Fibroblast of the aortic adventitia (primary cell): ENCODE results near the gene AMT. TPM values are rescaled to one million over a fixed set of nuclear protein-coding genes. Genes with fewer than 3 reads are reported as not detected.

ENCODE experiments used
- DNase-seq: peaks from one replicate; pipeline ENCODE4 v3.0.0-alpha.2; 2010; ENCODE audit warnings: low read depth
- H3K4me3 ChIP-seq: 2 replicates; pipeline ENCODE4 v1.5.1; 2011; ENCODE audit warnings: low read depth, mild to moderate bottlenecking, control low read depth, low read length, moderate library complexity
- CTCF ChIP-seq: IDR thresholded peaks from 2 replicates; pipeline ENCODE4 v1.5.1; 2011; ENCODE audit warnings: mild to moderate bottlenecking, low read length, control low read depth, inconsistent platforms; ENCODE audit not compliant: insufficient read depth
- total RNA-seq: library from RNA; depleted of rRNA; stranded (reverse); fragments of >200 nt; gene quantifications from 2 replicates; pipeline ENCODE4 v1.2.3, GENCODE V29; 2012; ENCODE audit warnings: low replicate concordance

The AMT gene
- total RNA-seq, 1 donor = 0.63 TPM

- peak; percentile 67 for DNase-seq
- TF ChIP-seq CTCF = no peak
- no peak overlapping the region for H3K4me3 ChIP-seq
Measured at GRCh38 chr3:49465270-49466034, 43.2 kb upstream of the AMT start.

DNA sequence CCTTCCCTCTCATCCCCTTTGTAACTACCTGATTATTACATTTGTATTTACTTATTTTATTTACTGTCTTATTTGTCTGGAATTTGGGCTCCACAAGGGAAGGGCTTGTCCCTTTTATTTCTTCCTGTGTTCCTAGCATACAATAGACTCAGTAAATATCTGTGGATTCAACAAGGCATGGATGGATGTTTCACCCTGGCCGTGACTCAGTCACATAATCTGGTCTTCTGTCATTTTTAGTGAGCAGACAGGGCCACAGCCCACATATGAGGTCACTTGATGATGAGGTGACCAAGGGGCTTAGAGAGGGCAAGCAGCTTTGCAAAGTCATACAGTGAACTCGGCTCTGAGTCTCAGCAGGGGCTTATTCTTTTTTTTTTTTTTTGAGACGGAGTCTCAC is 39.9 kb upstream of the AMT start:
- H3K4me3 ChIP-seq = no peak overlapping the region
- no peak for TF ChIP-seq CTCF
- peak; percentile 32 for DNase-seq

DNA sequence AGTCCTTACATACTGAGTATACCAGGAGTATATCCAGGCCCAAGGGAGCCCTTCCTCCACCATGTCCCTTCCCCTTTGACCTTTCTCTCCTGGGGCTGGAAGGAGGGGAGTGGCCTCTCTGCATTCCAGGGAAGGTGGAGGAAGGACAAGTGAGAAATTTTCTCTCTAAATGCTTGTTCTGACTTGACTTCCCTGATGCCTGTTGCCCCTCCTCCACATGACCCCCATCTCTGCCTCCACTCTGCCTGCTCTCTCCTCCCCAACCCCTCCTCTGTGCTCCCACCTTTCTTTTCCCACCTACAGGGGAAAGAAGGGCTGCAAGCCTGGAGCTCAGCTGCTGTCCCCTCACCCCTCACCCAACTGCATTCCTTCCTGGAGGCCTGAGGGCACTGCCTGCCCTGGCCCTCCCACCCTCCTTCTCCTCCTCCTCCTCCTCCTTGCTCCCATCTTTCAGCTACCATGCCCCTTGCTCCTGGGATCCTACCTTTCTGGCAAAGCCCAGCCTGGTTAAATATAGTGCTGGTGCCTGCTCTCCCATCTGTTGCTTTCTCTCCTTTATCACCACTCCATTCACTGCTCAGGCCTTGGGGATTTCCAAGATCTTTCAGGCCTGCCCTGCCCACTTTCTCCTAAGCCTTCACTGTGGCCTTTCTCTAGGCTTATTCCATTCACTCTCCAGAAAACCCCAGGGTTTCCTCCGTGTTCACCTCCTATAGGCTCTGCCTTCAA is 39.3 kb upstream of the AMT start:
- DNase-seq = peak; percentile 60
- no peak overlapping the region for H3K4me3 ChIP-seq
- TF ChIP-seq CTCF = no peak

DNA sequence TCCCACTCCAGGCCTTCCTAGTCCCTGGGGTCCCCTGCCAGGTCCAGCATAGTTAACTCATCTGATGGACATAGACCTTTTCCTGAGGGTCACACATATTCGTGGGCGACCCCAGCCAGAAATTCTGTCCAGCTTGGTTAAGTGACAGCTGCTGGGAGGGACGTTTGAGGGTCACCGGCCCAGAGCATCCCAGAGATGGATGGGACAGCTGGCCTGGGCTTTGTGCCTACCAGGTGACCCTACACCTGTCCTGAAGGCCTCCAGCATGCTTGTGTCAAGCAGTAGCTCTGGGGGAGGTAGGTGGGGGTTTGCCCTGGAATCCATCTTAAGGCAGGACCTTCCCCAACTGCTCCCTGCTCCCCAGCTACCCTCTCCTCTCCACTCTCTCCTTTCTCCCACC is 38.7 kb upstream of the AMT start:
- no peak for DNase-seq
- no peak for TF ChIP-seq CTCF

DNA sequence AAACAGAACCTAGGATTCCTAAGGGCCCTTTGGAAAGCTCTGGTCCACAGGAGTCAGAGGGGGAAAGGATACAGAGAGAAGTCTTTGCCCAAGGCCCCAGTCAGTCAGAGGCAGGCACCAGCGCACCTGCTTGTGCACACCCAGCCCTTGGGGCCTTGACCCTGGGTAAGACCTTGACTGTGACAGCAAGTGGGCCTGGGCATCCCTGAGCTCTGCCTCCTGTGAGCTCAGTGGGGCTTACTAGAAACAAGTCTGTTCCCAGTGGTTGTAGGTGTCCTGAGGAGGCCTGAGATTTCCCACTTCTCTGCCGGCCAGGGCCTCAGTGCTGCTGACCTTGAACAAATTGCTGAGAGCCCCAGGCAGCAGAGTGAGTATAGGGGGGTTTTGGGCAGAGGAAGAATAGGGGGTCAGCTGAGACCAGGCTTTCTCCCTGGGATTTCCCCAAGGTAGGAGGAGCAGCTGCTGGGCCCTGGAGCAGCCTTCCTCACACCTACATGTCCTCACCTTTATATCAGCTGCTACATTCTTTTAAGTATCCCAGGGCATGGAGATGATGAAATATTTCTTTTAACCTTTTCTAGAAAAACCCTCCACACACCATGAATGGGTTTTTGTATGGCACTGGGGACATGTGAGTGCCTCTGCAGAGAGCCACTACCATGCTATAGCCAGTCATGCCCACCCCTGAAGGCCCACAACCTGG is 38.1 kb upstream of the AMT start:
- no peak for TF ChIP-seq CTCF
- no peak overlapping the region for H3K4me3 ChIP-seq
- no peak for DNase-seq

More for the DNA sequence above, 38.7 kb upstream of the AMT start:
- H3K4me3 ChIP-seq = no peak overlapping the region

DNA sequence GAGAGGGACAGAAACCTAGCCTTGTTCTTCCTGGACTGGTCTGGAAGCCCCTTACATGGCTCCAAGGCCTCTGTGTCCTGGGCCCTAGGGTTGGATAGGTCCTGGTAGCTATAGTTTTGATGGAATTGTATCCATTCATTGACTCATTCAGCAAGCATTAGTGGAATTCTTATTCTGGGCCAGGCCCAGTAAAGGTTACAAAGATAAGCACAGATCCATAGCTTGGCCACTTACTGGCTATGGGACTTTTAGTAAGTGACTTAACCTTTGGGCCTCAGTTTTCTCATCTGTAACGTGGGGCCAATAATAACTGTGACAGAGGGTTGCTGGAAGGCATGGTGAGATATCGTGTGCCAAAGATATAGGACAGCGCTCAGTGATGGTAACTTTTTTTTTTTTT is 34.2 kb upstream of the AMT start:
- DNase-seq = peak; percentile 56
- H3K4me3 ChIP-seq = no peak overlapping the region
- no peak for TF ChIP-seq CTCF
